ENCODE data around the gene TTC27.
"Not testable (repeated sequence)": the region's sequence is repeated elsewhere in the genome, so short reads cannot be mapped to it uniquely, and the experiment has no call there.

TTC27 gene

GRCh38 chr2:32627814-32628579 is at the start of gene TTC27:
Gene TTC27, plus strand, starts transcription at chr2:32628050. Its CDS starts 243 bp downstream, at chr2:32628293.
- peak; percentile 81 for DNase-seq

GRCh38 chr2:32591669-32592463 is 36.0 kb upstream of the TTC27 start:
- DNase-seq: peak; percentile 67

GRCh38 chr2:32594573-32594972 is 33.3 kb upstream of the TTC27 start:
- no peak for DNase-seq

GRCh38 chr2:32611366-32611765 is 16.5 kb upstream of the TTC27 start:
- DNase-seq: no peak

- DNase-seq: no peak
Observed at GRCh38 chr2:32611771-32612170, 16.1 kb upstream of the TTC27 start.

GRCh38 chr2:32614084-32614483 is 13.8 kb upstream of the TTC27 start:
- no peak for DNase-seq

GRCh38 chr2:32617599-32618189 is 10.2 kb upstream of the TTC27 start:
- no peak for DNase-seq

GRCh38 chr2:32622570-32623310 is 5.1 kb upstream of the TTC27 start:
- DNase-seq: no peak

- DNase-seq: no peak
Observed at GRCh38 chr2:32623311-32623706, 4.5 kb upstream of the TTC27 start.

- DNase-seq: no peak
Observed at GRCh38 chr2:32624812-32625211, 3.0 kb upstream of the TTC27 start.

- no peak for DNase-seq
Observed at GRCh38 chr2:32626639-32627221, 1.1 kb upstream of the TTC27 start.

- DNase-seq: no peak
Observed at GRCh38 chr2:32627441-32627813, 423 bp upstream of the TTC27 start.

GRCh38 chr2:32632089-32632488 is 4.2 kb downstream of the TTC27 start:
- DNase-seq: no peak

- no peak for DNase-seq
Observed at GRCh38 chr2:32633040-32633439, 5.2 kb downstream of the TTC27 start.

- not testable (repeated sequence) for DNase-seq
Observed at GRCh38 chr2:32638548-32638947, 10.7 kb downstream of the TTC27 start.

- no peak for DNase-seq
Observed at GRCh38 chr2:32641180-32641579, 13.3 kb downstream of the TTC27 start.

GRCh38 chr2:32647180-32647651 is 19.4 kb downstream of the TTC27 start:
- no peak for DNase-seq

GRCh38 chr2:32652555-32653209 is 24.8 kb downstream of the TTC27 start:
- DNase-seq: no peak

- DNase-seq: no peak
Observed at GRCh38 chr2:32656069-32656468, 28.2 kb downstream of the TTC27 start.

- DNase-seq: no peak
Observed at GRCh38 chr2:32663864-32664263, 36.0 kb downstream of the TTC27 start.

- no peak for DNase-seq
Observed at GRCh38 chr2:32666704-32667103, 38.9 kb downstream of the TTC27 start.

GRCh38 chr2:32668254-32668653 is 40.4 kb downstream of the TTC27 start:
- DNase-seq: no peak

Data from GDM1 (cell line).